HepG2 (cell line): Measurements from ENCODE around the gene PAM16. TPM values are rescaled to one million over a fixed set of nuclear protein-coding genes. Genes with fewer than 3 reads are reported as not detected.

Experiments
- CBX5 ChIP-seq: sonication (generic); formaldehyde crosslinking; IDR thresholded peaks from 2 replicates; pipeline ENCODE4 v1.4.0; 2020; ENCODE audit warnings: missing genetic modification reagents, borderline replicate concordance
- DZIP1 ChIP-seq: sonication (generic); formaldehyde crosslinking; IDR thresholded peaks from 2 replicates; pipeline ENCODE4 v1.5.0; 2020; ENCODE audit warnings: mild to moderate bottlenecking, missing genetic modification reagents
- HMGXB4 ChIP-seq, 2 experiments: sonication (generic) in 1 of 2; formaldehyde crosslinking in 1 of 2; IDR thresholded peaks; 2 replicates each; pipeline versions ENCODE4 v1.4.0 to v1.6.1; 2018 to 2020; ENCODE audit warnings: missing genetic modification reagents in 2 of 2, borderline replicate concordance in 1 of 2, low read depth in 1 of 2, mild to moderate bottlenecking in 1 of 2, missing biosample characterization in 1 of 2
- RARA ChIP-seq: IDR thresholded peaks from 2 replicates; pipeline ENCODE4 v1.6.1; 2016; ENCODE audit warnings: missing genetic modification reagents, missing compliant biosample characterization
- SNAPC4 ChIP-seq: sonication (generic); formaldehyde crosslinking; IDR thresholded peaks from 2 replicates; pipeline ENCODE4 v1.4.0; 2020; ENCODE audit warnings: mild to moderate bottlenecking, missing genetic modification reagents
- TFE3 ChIP-seq: IDR thresholded peaks from 2 replicates; pipeline ENCODE4 v1.6.1; 2016
- THRA ChIP-seq: sonication (generic); formaldehyde crosslinking; IDR thresholded peaks from 2 replicates; pipeline ENCODE4 v1.4.0; 2020; ENCODE audit warnings: missing genetic modification reagents, borderline replicate concordance
- ZNF224 ChIP-seq: sonication (generic); formaldehyde crosslinking; IDR thresholded peaks from 2 replicates; pipeline ENCODE4 v1.5.0; 2020; ENCODE audit warnings: mild to moderate bottlenecking, missing genetic modification reagents
- ZNF225 ChIP-seq: sonication (generic); formaldehyde crosslinking; IDR thresholded peaks from 2 replicates; pipeline ENCODE4 v1.4.0; 2020; ENCODE audit warnings: mild to moderate bottlenecking, missing genetic modification reagents
- ZNF574 ChIP-seq: sonication (generic); formaldehyde crosslinking; IDR thresholded peaks from 2 replicates; pipeline ENCODE4 v1.4.0; 2020; ENCODE audit warnings: missing genetic modification reagents
- ZNF768 ChIP-seq: sonication (generic); formaldehyde crosslinking; IDR thresholded peaks from 2 replicates; pipeline ENCODE4 v1.4.0; 2020; ENCODE audit warnings: missing genetic modification reagents
- polyA plus RNA-seq, 8 experiments: library from polyadenylated mRNA; depleted of rRNA in 3 of 8; stranded (reverse) in 7 of 8; unstranded in 1 of 8; fragments of >200 nt; fragmentation: Illumina TruSeq in 4 of 8; extraction: Trizol in 4 of 8; gene quantifications; 2 replicates each; pipeline versions ENCODE4 v1.2.1 to v1.2.3, GENCODE V29; 2011 to 2016; ENCODE audit warnings: low read depth in 4 of 8, missing spikeins in 1 of 8, mixed read lengths in 1 of 8; ENCODE audit not compliant: insufficient read depth in 1 of 8
- total RNA-seq, 5 experiments: library from RNA; depleted of rRNA; stranded (reverse); fragments of >200 nt; fragmentation: Illumina TruSeq; extraction: Trizol; gene quantifications; 2 replicates each; pipeline ENCODE4 v1.2.3, GENCODE V29; 2016; ENCODE audit warnings: low read depth in 1 of 5

PAM16 gene
- total and polyA plus RNA-seq, 2 of the 13 experiments (the other 11 are each of a cell fraction or from before 2014, with no cell fraction given): 51.5 to 51.8 TPM

GRCh38 chr16:4358831-4359561, 7.9 kb upstream of the PAM16 start (continued):
- TF ChIP-seq DZIP1 (CRISPR knock-in tag) (no peak), RARA (CRISPR knock-in tag) (peak; percentile 20; the same call in 1 of the 2 replicates), HMGXB4 (CRISPR knock-in tag; IDR thresholded peaks at IDR 0.05; ENCODE audit: borderline replicate concordance in 1 of 2, low read depth in 1 of 2) (peak in 1 of 2 experiments; percentile 61; a peak in 2 of 4 replicates), ZNF768 (CRISPR knock-in tag) (peak; percentile 45; the same call in 1 of the 2 replicates), SNAPC4 (no peak), ZNF225 (CRISPR knock-in tag) (peak; percentile 65; the same call in 1 of the 2 replicates), ZNF574 (CRISPR knock-in tag) (0 out of 2 replicates have a peak, but pooled peaks have one; percentile 35), TFE3 (0 out of 2 replicates have a peak, but pooled peaks have one; percentile 26), CBX5 (CRISPR knock-in tag) (0 out of 2 replicates have a peak, but pooled peaks have one; percentile 40), THRA (peak; percentile 71; the same call in 1 of the 2 replicates), ZNF224 (CRISPR knock-in tag) (0 out of 2 replicates have a peak, but pooled peaks have one; percentile 41)
